HFFc6 (cell line): Measurements from ENCODE around the gene KCNQ2. TPM values are rescaled to one million over a fixed set of nuclear protein-coding genes. Genes with fewer than 3 reads are reported as not detected.

Source experiments
- DNase-seq: peaks from one replicate; pipeline ENCODE4 v3.0.0-alpha.2; 2018
- H3K27ac Mint-ChIP-seq: 2 replicates; pipeline ENCODE4 v1.8.0; 2020; ENCODE audit warnings: mild to moderate bottlenecking, mixed read lengths
- H3K27me3 Mint-ChIP-seq: 2 replicates; pipeline ENCODE4 v1.8.0; 2021; ENCODE audit warnings: mild to moderate bottlenecking, moderate library complexity, mixed read lengths; ENCODE audit not compliant: insufficient read depth
- H3K36me3 Mint-ChIP-seq: 2 replicates; pipeline ENCODE4 v1.8.0; 2021; ENCODE audit warnings: low read depth, mixed read lengths
- H3K4me1 Mint-ChIP-seq: 2 replicates; pipeline ENCODE4 v1.8.0; 2020; ENCODE audit warnings: low read depth, mixed read lengths
- H3K4me3 Mint-ChIP-seq: 2 replicates; pipeline ENCODE4 v1.8.0; 2020; ENCODE audit warnings: mild to moderate bottlenecking, moderate library complexity, mixed read lengths
- H3K9me3 Mint-ChIP-seq: 2 replicates; pipeline ENCODE4 v1.8.0; 2020; ENCODE audit warnings: mild to moderate bottlenecking, mixed read lengths
- CTCF ChIP-seq: fragments of 200-600 bp; sonication (generic); IDR thresholded peaks from 2 replicates; pipeline ENCODE4 v1.5.0; 2021; ENCODE audit warnings: antibody characterized with exemption, mild to moderate bottlenecking
- total RNA-seq, 6 experiments: library from RNA; stranded (reverse); fragmentation: NEBNext Ultra II Directional; extraction: Animal tissue kit (Norgen Biotek cat#: 25700); gene quantifications; 2 replicates in 1 of 6; 3 replicates in 5 of 6; pipeline ENCODE4 v1.2.3, GENCODE V29; 2021

KCNQ2 gene
- total RNA-seq, 6 experiments from 2014 or later: not detected

- no peak for TF ChIP-seq CTCF
- H3K9me3 Mint-ChIP-seq: no peaks in the 10 kb centered on the region
- no peaks in the 10 kb centered on the region for H3K4me1 Mint-ChIP-seq
- no peak overlapping the region for H3K4me3 Mint-ChIP-seq
- H3K27me3 Mint-ChIP-seq: peaks cover 4% of the 10 kb centered on the region; the same call in 1 of the 2 replicates
- no peaks in the 10 kb centered on the region for H3K36me3 Mint-ChIP-seq
- H3K27ac Mint-ChIP-seq: no peak overlapping the region
- DNase-seq: no peak
These were observed 65.7 kb downstream of the KCNQ2 start for GRCh38 chr20:63406617-63407245.

GRCh38 chr20:63406011-63406410 lies 66.4 kb downstream of the KCNQ2 start:
- no peak overlapping the region for H3K27ac Mint-ChIP-seq
- H3K9me3 Mint-ChIP-seq: no peaks in the 10 kb centered on the region
- H3K4me1 Mint-ChIP-seq: no peaks in the 10 kb centered on the region
- DNase-seq: no peak
- H3K4me3 Mint-ChIP-seq: no peak overlapping the region
- H3K27me3 Mint-ChIP-seq: peaks cover 7% of the 10 kb centered on the region
- H3K36me3 Mint-ChIP-seq: no peaks in the 10 kb centered on the region
- TF ChIP-seq CTCF: no peak

- Mint-ChIP-seq H3K9me3 (no peaks in the 10 kb centered on the region), H3K4me1 (no peaks in the 10 kb centered on the region), H3K36me3 (no peaks in the 10 kb centered on the region), H3K27ac (no peak overlapping the region), H3K27me3 (peaks cover 7% of the 10 kb centered on the region), H3K4me3 (no peak overlapping the region)
- no peak for DNase-seq
- no peak for TF ChIP-seq CTCF
These were observed 67.2 kb downstream of the KCNQ2 start for GRCh38 chr20:63405102-63405730.

GRCh38 chr20:63404129-63405085 lies 68.0 kb downstream of the KCNQ2 start:
- Mint-ChIP-seq H3K4me1 (no peaks in the 10 kb centered on the region), H3K9me3 (no peaks in the 10 kb centered on the region), H3K36me3 (no peaks in the 10 kb centered on the region), H3K27ac (no peak overlapping the region), H3K27me3 (peaks cover 7% of the 10 kb centered on the region), H3K4me3 (no peak overlapping the region)
- DNase-seq: no peak
- no peak for TF ChIP-seq CTCF

GRCh38 chr20:63403403-63404105 lies 68.9 kb downstream of the KCNQ2 start:
- no peaks in the 10 kb centered on the region for H3K9me3 Mint-ChIP-seq
- peaks cover 7% of the 10 kb centered on the region for H3K27me3 Mint-ChIP-seq
- H3K4me1 Mint-ChIP-seq: no peaks in the 10 kb centered on the region
- no peak for DNase-seq
- no peaks in the 10 kb centered on the region for H3K36me3 Mint-ChIP-seq
- H3K27ac Mint-ChIP-seq: no peak overlapping the region
- TF ChIP-seq CTCF: no peak
- no peak overlapping the region for H3K4me3 Mint-ChIP-seq
